ENCODE data around the gene SLC29A1.

GRCh38 chr6:44250718-44251123 is 27.3 kb downstream of the SLC29A1 start:
- TF ChIP-seq CTCF (conservative IDR thresholded peaks at IDR 0.05; ENCODE audit: low read depth, low read length) = no peak
- no peak for TF ChIP-seq EZH2 (IDR thresholded peaks at IDR 0.05; ENCODE audit: low read length, unreplicated experiment)
